Measurements from ENCODE around the gene GSTA2.
"Not testable (repeated sequence)": the region's sequence is repeated elsewhere in the genome, so short reads cannot be mapped to it uniquely, and the experiment has no call there.

GSTA2 gene

DNA sequence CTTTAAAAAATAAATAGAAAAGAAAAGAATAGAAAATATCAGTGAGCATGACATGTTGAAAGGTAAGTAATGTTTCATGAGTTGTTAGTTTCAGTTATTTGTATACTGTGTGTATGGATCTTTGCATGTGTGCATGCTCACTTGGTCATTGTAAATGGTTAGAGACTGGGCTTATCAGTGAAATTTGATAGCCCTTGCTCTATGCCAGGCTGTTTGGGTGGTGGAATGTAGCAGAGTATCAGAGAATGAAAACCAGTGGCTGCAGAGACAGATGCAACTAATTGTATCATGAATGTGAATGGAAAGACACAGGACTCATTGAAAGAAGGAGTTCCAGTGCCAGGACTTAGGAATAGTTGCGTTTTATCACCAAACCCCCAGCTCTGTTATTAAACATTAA is 4.2 kb downstream of the GSTA2 start:
- no peak for DNase-seq

DNA sequence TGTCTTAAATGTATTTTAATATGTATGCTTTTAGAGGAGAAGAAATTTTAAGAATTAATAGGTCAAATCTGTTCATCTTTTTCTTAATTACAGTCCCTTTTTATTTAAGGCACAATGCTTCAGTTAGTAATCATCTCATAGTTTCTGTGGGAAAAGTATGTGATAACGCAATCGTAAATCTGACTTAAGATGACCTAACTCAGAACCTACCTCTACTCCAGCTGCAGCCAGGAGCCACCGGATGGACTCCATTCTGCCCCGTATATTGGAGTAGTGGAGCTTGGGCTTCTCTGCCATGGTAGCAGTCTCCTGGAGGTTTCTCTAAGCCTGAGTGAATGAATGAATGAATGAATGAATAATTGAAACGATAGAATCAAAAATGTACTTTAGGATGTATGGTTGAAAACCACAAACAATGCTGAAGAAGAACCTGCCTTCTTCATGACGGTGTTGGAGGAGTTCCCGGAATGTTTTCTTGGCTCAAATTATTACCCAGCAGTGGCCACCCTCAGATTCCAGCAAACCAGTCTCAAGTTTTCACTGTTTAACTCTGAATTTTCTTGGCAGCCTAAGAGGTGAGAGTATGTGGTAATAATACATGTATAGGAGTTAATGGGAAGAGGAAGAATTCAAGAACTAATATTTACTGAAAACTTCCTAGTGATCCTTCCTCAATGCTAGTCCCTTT is 5.5 kb downstream of the GSTA2 start:
- DNase-seq = not testable (repeated sequence)

DNA sequence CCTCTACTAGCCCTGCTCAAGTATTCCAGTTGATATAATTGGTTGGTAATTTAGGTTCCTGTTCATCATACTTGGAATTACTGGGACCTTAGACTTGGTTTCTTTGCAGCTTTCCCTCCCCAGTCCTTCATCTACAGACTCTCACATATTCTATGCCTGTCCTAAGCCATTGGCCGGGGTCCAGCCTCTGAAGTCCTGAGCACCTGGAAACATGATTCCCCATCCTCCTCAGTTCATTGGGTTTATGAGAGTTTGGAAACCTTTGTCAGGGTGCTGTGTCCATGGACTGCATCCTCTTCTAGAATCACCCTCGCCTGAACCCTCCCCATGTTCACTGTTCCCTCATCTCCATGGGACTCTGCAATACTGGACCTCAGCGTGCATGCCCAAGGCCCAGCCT is 8.8 kb downstream of the GSTA2 start:
- no peak for DNase-seq

DNA sequence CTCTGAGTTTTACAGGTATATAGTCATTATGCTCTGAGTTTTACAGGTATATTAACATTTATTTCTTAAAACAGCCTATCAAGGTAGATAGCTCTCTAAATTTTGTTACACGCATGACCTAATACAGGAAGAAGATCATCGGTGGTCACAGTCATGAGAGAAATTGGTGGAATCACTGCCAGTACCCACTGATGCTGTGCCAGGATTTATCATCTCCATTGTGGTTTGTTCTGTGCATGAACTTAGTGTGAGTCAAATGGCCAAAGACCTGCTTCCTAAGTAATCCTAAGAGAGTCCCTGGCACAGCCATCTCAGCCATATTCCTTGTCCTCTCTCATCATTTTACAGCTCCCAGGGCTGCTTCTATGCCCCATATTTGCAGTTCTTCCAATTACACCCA is 10.1 kb downstream of the GSTA2 start:
- DNase-seq = not testable (repeated sequence)

DNA sequence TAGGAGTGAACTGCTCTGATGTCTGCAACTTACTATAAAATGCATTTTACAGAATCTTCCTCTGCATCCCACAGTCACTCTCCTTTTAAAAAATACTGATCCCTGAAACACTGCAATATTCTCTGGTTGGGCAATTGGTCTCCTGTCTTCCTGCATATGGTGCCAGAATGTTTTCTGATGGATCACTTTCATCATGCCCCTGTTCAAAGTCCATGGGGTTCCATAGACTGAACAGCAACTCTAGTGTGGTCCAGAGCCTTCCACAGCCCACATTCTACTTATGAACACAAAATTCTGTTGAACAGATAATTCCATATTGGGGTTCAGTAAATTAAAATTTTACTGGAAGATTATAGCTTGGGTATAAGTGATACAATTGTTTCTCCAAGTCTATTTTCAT is 11.0 kb downstream of the GSTA2 start:
- no peak for DNase-seq

DNA sequence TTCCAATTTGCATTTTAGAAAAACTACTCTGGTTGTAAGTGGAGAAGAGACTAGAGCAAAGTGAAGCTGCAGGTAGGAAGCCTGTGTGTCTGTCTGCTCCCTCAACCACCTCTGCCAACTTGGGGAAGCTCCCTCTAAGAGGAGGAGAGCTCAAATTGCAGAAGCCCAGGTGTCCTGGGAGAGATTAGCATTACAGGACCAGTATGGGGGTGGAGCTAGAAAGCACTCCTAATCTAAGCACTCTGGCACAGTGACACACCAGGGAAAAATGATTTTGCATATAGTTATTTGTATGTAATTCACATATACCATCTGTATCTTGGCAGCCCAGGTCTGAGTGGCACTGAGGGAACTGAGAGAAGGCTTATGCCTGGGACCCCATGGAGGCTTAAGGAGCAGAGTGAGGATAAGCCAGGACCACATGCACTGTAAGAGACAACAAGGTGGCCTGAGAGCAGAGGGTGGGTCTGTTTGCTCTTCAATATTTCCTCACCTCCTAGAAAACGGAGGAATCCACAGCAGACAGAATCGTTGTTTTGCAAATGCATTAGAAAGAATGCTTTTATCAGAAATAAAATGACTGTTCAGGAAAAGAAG is 13.6 kb downstream of the GSTA2 start:
- DNase-seq = no peak

DNA sequence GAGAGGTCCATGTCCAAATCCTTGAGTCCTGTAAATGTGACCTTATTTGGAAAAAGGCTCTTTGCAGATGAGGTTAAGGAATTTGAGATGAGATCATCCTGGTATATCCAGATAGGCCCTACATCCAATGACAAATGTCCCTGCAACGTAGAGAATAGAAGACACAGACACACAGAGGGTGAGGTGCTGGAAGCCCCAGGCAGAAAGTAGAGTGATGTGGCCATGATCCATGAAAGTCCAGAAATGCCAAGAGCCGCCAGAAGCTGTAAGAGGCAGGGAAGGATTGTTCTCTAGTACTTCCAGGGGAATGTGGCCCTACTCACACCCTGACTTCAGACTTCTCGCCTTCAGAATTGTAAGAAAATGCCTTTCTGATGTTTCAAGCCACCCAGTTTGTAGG is 16.0 kb downstream of the GSTA2 start:
- not testable (repeated sequence) for DNase-seq

DNA sequence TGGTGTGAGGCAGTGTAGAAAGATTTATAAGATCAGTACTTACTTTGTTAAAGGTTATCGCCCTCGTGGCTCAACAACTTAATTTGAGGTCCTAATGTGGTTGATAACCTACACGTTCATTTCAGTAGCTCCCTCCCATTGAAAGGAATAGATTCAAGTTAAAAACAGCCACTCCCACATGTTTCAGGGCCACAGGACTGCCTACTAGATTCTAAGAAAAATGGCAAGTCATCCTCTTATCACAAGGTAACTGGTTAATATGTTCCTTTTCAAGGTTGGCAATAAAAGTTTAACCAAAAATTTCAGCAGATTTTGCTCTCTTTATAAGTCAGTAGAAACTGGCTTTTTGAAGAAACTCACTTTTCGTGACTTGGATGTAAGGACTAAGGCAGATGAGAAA is 17.1 kb downstream of the GSTA2 start:
- no peak for DNase-seq

DNA sequence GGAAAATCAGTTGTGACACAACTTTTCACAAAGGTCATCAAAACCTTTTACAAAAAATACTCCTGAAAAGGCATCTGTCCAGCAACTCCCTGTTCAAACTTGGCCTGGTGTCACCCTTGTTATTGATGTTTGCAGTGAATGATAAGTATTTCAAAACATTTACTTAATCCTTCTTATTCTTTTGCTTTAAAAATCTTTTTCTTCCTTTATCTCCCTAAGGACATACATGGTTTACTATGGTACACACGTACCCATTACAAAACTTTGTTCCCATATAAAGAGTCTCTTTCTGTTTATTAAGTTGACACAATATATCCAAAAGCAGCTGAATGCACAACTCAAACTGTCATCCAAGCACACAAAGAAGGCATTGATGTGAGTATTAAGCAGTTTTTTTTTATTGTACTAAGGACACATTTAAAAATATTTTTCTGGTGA is 17.5 kb downstream of the GSTA2 start:
- no peak for DNase-seq

DNA sequence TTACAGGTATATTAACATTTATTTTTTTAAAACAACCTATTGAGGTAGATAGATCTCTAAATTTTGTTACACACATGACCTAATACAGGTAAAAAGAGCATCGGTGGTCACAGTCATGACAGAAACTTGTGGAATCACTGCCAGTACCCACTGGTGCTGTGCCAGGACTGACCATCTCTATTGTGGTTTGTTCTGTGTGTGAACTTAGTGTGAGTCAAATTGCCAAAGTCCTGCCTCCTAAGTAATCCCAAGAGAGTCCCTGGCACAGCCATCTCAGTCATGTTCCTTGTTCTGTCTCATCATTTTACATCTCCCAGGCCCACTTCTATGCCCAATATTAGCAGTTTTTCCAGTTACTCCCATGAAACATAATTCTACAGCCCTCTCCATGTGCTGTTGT is 21.4 kb downstream of the GSTA2 start:
- DNase-seq = no peak

DNA sequence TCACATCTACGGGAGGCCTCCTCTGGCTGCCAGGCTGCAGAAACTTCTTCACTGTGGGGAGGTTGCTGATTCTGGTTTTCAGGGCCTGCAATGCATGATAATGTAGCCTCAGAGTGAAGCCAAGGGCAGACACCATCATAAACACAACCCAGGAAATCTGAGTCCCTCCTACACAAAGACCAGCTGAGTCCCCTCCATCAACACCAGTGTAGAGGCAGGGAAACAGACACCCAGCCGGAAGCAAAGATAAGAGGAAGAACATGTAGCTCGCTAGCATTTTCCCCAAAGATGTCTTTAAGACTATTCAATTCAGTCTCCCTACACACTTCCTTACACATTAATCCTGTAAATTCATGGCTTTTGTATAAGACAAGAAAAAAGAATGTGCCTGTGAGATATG is 23.6 kb downstream of the GSTA2 start:
- DNase-seq = no peak

DNA sequence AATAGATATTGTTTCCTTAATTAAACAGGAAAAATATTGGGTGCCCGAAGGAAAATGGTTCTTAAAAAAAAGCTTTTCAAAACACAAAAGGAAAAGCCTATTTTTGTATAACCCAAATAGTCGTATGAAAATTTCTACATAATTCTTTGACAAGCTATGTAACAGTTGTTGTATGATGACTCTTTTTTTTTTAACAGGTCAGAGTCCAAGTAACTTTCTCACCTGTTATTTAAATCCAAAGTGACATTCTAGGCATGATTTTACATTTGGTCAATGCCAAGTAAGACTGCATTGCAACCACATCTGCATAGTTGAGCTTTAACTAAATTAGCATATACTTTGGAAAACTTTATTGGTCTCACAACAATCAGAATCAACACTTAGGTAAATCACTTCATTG is 24.1 kb downstream of the GSTA2 start:
- no peak for DNase-seq

DNA sequence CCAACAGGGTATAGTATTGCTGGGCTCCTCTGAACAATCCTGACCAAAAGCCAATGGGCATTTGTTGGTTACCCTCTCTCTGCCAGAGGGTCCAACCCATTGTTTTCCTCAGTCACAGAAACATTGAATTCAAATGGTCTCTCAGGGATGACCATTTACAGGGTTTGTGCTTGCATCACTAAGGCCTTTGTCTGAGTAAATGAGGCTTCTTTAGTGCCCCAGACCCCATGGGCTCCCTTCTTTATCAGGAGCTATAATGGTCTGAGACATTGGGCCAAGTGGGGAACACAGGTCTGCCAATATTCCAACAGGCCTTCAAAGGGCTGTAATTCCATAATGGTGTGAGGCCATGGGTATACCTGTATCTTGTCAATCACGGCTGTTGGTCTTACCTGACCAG is 27.1 kb downstream of the GSTA2 start:
- no peak for DNase-seq

DNA sequence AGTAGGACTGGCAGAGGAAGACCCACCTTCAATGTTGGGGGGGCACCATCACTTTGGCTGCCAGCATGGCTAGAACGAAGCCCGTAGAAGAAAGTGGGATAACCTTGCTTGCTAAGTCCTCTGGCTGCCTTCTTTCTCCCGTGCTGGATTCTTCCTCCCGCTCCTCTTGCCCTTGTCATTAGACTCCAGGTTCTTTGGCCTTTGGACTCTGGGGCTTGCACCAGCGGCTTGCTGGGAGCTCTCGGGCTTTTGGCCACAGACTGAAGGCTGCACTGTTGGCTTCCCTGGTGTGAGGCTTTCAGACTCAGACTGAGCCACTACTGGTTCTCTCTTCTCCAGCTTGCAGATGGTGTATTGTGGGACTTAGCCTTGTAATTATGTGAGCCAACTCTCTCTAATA is 28.2 kb downstream of the GSTA2 start:
- no peak for DNase-seq

DNA sequence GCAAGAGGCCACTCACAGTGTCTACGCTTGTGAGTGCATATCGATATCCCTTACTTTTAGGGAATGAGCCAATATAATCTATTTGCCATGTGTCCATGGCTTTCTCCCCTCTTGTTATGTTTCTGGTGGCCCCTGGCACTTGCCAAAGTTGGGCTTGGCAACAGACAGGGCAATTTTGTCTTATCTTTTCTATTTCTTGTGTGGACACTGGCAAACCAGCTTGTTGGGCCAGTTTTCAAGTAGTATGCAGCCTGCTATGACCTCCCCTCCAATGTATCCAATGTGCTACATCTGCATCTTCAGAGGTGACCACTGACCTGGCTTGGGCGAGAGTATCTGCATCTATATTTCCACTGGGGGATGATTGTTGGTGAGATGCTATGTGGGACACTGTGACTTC is 29.2 kb downstream of the GSTA2 start:
- no peak for DNase-seq

DNA sequence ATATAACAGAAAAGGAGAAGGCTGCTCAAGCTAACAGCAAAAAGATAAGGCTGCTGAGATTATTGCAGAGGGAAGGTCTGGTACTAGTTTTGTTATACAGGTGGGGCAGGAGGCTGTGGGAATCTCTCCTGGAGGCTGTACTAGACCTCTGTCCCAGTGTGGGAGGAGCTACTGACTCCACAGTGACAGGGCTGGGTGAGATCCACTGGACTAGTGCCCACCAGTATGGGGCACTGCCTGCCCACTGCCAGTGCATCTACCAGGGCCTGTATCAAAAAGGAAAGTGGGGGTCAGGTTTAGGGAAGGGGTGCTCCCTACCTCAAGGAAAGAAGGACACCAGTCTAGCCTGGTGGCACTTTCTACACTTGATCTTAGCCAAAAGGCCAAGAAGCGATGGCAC is 30.1 kb downstream of the GSTA2 start:
- no peak for DNase-seq

DNA sequence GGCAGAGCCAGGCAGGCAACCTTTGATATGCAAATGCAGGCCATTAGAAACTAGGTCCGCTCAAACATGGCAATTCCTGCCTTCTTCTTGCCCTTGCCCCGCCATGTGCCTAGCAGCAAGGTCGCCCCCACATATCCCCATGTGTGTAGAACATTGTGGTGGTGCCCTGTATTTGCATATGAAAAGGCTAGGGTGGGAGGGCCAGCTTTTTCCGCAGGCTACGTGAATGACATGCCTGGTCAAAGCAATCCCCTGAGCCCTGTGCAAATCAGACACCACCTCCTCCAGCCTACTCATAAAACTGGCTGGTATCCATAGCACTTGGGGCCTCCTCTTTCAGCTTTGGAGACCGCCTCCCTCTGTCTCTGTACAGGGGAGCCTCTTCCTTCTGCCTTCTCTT is 31.6 kb downstream of the GSTA2 start:
- no peak for DNase-seq

DNA sequence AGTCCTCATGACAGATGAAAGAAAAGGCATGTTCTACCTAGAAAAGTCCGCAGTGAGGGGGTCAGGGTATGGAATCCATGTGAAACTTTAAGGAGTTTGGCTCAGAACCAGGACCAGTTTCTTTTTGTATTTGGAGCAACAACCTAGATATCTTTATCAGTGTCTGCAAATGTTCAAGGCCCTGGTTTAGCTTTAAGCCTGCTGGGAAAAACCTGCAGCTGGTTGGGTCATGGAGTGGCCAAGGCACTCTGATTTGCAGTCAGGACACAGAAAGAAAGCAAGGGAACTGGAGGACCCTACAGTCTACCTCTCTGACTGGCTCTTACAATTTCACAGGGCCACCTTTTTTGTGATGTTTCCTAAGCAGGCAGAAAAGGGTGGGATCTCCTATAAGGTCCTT is 33.7 kb downstream of the GSTA2 start:
- DNase-seq = no peak

DNA sequence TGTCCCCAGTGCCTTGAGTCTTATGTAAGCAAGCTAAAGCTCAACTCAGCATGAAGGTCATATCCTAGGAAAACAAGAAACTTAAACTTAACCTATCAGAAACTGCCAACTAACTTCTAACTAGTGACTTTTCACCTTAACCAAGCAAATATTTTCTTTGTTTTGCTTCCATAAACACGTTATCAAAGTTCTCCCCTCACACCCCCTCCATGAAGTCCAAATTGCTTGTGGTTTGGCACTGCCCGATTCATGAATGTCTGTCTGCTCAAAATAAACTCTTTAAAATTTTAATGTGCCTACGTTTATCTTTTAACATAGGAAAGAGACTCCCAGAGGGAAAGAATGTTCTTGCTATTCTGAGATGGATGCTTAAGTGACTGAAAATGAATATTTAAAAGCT is 34.9 kb downstream of the GSTA2 start:
- no peak for DNase-seq

DNA sequence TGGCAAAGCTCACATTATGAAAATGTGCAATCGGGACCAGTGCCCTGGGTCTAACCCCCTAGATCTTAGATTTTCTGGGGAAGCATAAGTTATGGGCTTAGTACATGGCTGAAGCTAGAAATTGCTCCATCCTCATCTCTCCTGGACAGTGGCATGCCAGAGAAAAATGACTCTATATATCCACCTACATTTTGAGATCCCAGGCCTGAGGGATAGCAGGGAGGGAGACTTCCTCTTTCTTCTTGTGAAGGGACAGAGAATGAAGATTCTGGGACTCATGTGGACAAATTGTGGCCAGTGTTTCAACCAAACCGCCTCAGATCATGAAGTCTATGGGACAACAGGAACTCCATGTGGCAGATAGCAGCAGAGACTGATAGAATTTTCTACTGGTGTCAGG is 35.4 kb downstream of the GSTA2 start:
- no peak for DNase-seq

DNA sequence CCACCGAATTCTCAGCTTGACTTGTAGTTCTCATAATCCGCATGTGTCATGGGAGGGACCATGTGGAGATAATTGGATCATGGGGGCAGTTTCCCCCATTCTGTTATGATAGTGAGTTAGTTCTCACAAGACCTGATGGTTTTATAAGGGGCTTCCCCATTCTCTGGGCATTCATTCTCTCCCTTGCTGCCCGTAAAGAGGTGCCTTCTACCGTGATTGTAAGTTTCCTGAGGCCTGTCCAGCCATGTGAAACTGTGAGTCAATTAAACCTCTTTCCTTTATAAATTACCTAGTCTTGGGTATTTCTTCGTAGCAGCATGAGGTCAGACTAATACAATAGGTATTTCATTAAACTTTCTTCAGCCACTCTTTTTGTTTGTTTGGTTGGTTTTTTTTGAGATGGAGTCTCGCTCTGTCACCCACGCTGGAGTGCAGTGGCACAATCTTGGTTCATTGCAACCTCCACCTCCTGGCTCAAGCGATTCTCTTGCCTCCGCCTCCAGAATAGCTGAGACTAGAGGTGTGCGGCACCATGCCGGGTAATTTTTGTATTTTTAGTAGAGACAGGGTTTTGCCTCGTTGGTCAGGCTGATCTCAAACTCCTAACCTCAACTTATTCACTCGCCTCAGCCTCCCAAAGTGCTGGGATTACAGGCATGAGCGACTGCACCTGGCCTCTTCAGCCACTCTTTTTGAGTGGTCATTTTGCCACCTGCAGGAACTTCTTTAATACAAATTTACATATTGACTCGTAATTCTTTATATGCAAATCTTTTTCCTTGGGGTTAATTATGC is 36.3 kb downstream of the GSTA2 start:
- DNase-seq = no peak

DNA sequence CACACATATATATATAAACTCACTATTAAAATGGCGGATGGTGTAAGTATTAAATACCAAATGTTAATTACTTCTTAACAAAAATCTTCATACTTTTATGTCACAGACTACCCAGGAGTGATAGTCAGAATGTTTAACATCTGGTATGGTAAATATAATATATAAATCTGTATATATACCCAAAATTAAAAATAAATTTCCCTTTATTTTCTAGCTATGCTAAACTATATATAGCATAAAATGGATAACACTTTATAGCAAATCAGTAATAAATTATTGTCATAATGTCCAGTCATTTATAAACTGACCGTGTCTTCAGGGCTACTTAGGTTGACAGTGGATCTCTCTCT is 37.1 kb downstream of the GSTA2 start:
- DNase-seq = no peak

DNA sequence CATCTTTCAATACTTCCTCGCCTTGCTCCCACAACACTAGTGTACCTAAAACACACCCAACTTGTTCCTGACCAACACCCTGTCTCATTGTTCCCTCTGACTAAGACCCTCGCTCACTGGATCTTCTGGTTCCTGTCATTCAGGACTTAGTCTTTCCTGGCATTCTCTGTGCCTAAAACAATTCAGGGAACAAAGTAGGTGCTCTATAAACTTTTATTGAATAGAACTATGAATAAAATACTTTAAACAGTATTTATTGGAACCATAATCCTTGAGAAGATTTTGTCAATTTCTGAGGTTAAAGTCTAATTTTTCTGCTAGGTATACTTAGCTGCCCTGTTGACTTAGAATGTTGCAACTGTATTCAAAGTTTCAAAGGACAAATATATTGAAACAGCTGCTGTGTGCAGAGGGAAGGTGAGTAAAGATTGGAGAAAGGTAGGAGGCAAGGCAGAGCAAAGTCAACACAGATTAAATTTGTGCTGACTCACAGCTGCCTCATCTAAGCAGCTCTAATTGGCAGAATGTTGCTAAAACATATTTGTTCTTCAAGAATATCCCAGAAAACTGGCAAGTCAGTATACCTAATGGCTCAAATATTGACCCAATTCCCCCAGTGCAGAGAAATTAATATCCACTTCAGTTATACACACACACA is 37.6 kb downstream of the GSTA2 start:
- DNase-seq = no peak

DNA sequence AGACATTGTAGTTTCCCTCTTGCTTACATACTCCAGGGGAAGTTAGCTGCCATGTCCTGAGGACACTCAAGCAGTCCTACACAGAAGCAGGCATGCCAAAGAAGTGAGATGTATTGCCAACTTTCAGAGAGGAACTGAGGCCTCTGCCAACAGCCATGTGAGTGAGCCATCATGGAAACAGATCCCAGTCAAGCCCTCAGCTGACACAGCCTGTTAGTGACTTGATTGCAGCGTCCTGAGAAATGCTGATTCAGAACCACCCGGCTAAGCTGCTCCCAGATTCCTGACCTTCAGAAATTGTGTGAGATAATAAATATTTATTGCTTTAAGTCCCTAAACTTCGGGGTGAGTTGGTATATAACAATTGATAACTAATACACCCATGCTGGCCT is 38.1 kb downstream of the GSTA2 start:
- DNase-seq = no peak

Data from NCI-H1694 treated with DMSO at 0.1 percent for 48 hours (cell line).